Measurements from ENCODE around the gene ZNF14.
"Not testable (repeated sequence)": the region's sequence is repeated elsewhere in the genome, so short reads cannot be mapped to it uniquely, and the experiment has no call there.

ZNF14 gene

GRCh38 chr19:19748249-19748938, 15.5 kb upstream of the ZNF14 start:
- no peak overlapping the region for H3K4me3 ChIP-seq (ENCODE audit: low read depth, low read length)
- TF ChIP-seq CTCF (IDR thresholded peaks at IDR 0.05; ENCODE audit: low read depth, low read length, missing control alignments), result no peak
- no peak for DNase-seq (ENCODE audit: low read depth)

DNA sequence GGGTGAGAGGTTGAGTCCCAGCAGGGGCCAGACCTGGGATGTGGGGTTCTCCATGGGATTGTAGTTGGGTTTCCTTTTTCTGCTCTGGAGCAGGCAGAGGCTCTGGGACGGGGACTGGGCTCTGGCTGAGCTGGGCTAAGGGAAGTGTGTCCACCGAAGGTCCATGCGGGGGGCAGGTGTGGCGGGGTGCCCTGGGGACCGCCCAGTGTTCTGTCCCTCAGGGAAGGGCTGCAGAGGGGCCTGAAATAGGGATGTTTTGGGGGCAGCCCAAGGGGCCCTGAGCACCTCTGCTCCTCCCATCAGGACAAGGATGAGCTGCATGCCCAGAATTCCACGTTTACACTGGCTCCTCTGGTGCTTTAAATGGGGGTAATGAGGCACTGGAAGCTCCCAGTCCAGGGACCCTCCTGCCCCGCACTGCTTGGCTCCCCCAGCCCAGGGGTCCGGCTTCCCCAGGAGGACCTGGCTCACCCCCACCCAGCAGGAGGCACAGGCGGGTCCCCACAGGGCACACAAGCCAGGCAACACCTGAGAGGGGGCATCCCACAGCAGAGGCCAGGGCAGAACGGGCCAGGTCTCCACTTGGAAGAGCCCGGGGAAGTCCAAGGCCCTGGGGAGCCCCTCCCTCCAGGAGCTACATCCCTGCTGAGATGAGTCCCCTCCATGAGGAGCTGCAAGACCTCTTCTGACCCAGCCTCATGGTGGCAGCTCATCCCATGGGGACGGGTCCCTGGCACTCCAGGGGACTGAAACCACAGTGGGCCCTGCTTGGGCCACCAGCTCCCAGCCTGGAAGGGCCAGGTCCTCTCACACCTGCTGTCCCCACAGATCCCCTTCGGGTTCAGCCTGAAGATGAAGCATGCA, 14.7 kb upstream of the ZNF14 start:
- no peak for TF ChIP-seq CTCF (IDR thresholded peaks at IDR 0.05; ENCODE audit: low read depth, low read length, missing control alignments)
- DNase-seq (ENCODE audit: low read depth), result no peak
- no peak overlapping the region for H3K4me3 ChIP-seq (ENCODE audit: low read depth, low read length)

GRCh38 chr19:19746286-19747213, 13.6 kb upstream of the ZNF14 start:
- H3K4me3 ChIP-seq (ENCODE audit: low read depth, low read length), result no peak overlapping the region
- TF ChIP-seq CTCF (IDR thresholded peaks at IDR 0.05; ENCODE audit: low read depth, low read length, missing control alignments), result no peak
- no peak for DNase-seq (ENCODE audit: low read depth)

DNA sequence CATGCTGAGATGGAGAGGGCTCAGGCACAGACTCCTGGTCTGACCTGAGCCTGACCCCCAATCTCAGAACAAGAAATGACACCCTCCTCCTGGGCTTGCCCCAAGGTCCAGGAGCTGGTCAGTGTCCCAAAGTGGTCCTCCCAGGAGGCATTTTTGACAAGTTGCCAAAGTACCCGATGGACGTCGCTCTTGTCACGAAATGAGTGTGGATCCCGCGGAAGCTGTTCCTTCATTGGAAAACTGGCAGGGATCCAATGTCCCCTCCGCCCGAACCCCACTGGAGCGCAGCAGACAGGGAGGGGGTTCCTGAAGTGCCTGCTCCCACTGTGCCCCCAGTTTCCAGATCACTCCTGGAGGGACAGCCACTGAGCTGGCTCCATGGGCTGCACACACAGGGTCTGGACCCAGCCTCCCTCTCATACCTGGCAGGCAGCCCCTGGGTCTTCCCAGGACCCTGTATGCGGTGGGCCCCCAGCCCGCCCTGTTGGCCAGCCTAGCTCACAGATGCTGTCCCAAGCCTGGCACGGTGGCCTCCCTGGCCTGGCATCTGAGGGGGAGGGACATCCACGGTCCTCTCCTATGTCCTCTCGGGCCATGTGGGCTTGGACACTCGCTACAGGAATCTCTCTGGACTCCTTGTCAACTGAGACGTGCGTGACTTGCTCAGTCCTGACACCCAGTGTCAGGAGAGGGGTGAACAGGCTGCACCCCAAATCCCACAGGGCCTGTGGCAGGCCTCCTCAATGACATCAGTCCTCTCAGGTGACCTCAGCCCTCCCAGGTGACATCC, 12.8 kb upstream of the ZNF14 start:
- TF ChIP-seq CTCF (IDR thresholded peaks at IDR 0.05; ENCODE audit: low read depth, low read length, missing control alignments), result no peak
- no peak for DNase-seq (ENCODE audit: low read depth)
- H3K4me3 ChIP-seq (ENCODE audit: low read depth, low read length), result no peak overlapping the region

DNA sequence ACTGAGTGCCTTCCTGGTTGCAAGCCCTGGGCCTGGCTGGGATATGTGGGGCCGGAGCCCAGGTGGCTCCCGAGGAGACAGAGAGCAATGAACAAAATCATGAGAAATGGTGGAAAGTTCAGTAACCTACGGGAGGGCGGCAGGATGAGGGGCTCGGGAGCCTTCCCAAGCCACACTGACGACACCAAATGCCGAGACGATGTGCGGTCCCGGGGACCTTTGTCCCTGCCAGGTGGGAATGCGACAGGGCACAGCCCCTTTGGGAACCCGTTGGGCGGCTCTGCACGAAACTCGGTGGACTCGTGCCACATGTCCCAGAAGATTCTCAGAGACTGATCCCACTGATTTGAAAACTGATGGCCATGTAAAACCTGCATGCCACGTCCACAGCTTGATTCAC, 11.7 kb upstream of the ZNF14 start:
- H3K4me3 ChIP-seq (ENCODE audit: low read depth, low read length), result no peak overlapping the region
- no peak for TF ChIP-seq CTCF (IDR thresholded peaks at IDR 0.05; ENCODE audit: low read depth, low read length, missing control alignments)
- no peak for DNase-seq (ENCODE audit: low read depth)

GRCh38 chr19:19743921-19744320, 11.0 kb upstream of the ZNF14 start:
- DNase-seq (ENCODE audit: low read depth); H3K4me3 ChIP-seq (ENCODE audit: low read depth, low read length): not testable (repeated sequence)
